ENCODE measurements around the gene PPM1D. TPM values are rescaled to one million over a fixed set of nuclear protein-coding genes. Genes with fewer than 3 reads are reported as not detected.
"Not testable (repeated sequence)": the region's sequence is repeated elsewhere in the genome, so short reads cannot be mapped to it uniquely, and the experiment has no call there.

PPM1D gene
- total RNA-seq, 4 donors from 2014 or later: 14.9 to 25.9 (median 15.6) TPM

DNA sequence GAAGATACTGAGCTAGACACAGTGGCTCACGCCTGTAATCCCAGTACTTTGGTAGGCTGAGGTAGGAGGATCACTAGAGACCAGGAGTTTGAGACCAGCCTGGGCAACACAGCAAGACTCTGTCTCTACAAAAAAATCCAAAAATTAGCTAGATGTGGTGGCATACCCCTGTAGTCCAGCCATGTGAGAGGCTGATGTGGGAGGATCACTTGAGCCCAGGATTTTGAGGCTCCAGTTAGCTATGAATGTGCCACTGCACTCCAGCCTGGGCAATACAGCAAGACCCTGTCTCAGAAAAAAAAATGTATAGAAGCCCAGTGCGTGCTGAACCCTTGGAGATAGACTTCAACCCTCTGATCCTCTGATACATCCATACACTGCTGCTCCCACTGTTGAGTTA is 7.2 kb upstream of the PPM1D start:
- TF ChIP-seq, protein P1, sequence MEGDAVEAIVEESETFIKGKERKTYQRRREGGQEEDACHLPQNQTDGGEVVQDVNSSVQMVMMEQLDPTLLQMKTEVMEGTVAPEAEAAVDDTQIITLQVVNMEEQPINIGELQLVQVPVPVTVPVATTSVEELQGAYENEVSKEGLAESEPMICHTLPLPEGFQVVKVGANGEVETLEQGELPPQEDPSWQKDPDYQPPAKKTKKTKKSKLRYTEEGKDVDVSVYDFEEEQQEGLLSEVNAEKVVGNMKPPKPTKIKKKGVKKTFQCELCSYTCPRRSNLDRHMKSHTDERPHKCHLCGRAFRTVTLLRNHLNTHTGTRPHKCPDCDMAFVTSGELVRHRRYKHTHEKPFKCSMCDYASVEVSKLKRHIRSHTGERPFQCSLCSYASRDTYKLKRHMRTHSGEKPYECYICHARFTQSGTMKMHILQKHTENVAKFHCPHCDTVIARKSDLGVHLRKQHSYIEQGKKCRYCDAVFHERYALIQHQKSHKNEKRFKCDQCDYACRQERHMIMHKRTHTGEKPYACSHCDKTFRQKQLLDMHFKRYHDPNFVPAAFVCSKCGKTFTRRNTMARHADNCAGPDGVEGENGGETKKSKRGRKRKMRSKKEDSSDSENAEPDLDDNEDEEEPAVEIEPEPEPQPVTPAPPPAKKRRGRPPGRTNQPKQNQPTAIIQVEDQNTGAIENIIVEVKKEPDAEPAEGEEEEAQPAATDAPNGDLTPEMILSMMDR (IDR thresholded peaks at IDR 0.05): no peak
- TF ChIP-seq POLR2A (IDR thresholded peaks at IDR 0.05) (no peak), EP300 (IDR thresholded peaks at IDR 0.05) (no peak)
- H3K27ac ChIP-seq: no peak overlapping the region
- WGBS, 2 donors: 90 to 99% methylated on average over 2 of the region's 2 CpGs
- H3K9me3 ChIP-seq: no peaks in the 10 kb centered on the region
- DNase-seq (ENCODE audit: low spot score in 2 of 2): no peak
- H3K4me3 ChIP-seq: no peak overlapping the region
- no peaks in the 10 kb centered on the region for H3K4me1 ChIP-seq
- H3K27me3 ChIP-seq: no peaks in the 10 kb centered on the region
- H3K36me3 ChIP-seq: no peaks in the 10 kb centered on the region

DNA sequence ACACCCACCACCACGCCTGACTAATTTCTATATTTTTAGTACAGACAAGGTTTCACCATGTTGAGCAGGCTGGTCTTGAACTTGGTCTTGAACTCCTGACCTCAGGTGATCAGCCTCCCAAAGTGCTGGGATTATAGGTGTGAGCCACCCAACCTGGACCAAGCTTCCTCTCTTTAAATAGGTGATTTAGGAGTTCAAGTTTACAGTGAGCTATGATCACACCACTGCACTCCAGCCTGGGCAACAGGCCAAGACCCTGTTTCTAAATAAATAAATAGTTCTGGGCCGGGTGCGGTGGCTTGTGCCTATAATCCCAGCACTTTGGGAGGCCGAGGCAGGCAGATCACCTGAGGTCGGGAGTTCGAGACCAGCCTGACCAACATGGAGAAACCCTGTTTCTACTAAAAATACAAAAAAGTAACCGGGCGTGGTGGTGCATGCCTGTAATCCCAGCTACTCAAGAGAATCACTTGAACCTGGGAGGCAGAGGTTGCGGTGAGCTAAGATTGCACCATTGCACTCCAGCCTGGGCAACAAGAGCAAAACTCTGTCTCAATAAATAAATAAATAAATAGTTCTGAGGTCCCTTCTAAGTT is 6.5 kb upstream of the PPM1D start:
- H3K9me3 ChIP-seq; H3K4me3 ChIP-seq; H3K36me3 ChIP-seq; DNase-seq (ENCODE audit: low spot score in 2 of 2); H3K4me1 ChIP-seq; H3K27me3 ChIP-seq; H3K27ac ChIP-seq: not testable (repeated sequence)
- WGBS, 2 donors: 77 to 84% methylated on average over 9 of the region's 9 CpGs

DNA sequence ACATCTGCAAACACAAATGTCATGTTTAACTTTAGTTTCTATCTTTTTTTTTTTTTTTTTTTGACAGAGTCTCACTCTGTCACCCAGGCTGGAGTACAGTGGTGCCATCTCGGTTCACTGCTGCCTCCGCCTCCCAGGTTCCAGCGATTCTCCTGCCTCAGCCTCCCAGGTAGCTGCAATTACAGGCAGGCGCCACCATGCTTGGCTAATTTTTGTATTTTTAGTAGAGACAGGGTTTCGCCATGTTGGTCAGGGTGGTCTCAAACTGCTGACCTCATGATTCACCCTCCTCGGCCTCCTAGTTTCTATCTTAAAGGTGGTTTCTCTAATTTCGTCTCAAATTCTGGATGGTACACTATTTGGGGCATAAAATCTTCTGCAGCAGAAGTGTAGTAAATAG is 5.8 kb upstream of the PPM1D start:
- WGBS, 2 donors: 91 to 95% methylated on average over 7 of the region's 7 CpGs
- DNase-seq (ENCODE audit: low spot score in 2 of 2): not testable (repeated sequence)

DNA sequence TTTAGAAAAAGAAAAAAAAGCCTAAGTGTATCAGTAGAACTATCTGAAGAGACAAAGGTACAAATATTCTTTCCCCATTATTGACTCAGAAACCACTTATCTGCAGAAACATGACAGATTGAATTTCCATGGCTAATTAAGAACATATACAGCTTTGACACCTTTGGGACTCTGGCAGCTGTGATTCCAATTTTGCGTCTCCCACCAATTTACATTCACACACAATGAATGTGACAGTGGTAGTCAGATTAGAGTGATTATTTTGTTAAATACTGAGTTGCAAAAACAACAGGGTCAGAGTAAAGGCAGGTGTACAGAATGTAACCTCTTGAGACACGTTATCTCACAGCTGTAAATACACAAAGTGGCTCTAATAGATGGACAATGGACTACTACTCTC is 5.3 kb upstream of the PPM1D start:
- H3K36me3 ChIP-seq: no peaks in the 10 kb centered on the region
- WGBS, 2 donors: 94 to 95% methylated on average over 2 of the region's 2 CpGs
- DNase-seq (ENCODE audit: low spot score in 2 of 2): no peak
- no peak overlapping the region for H3K27ac ChIP-seq
- peaks cover 0 to 13% (median 3%) of the 10 kb centered on the region in 4 donors for H3K4me1 ChIP-seq
- H3K4me3 ChIP-seq: no peak overlapping the region
- H3K9me3 ChIP-seq: no peaks in the 10 kb centered on the region
- no peaks in the 10 kb centered on the region for H3K27me3 ChIP-seq
- TF ChIP-seq POLR2A (IDR thresholded peaks at IDR 0.05): no peak
- TF ChIP-seq, protein P1 (IDR thresholded peaks at IDR 0.05): no peak
- TF ChIP-seq EP300 (IDR thresholded peaks at IDR 0.05): no peak

More for the DNA sequence above, 5.8 kb upstream of the PPM1D start:
- H3K4me3 ChIP-seq, H3K27ac ChIP-seq, H3K36me3 ChIP-seq, H3K9me3 ChIP-seq, H3K27me3 ChIP-seq: not testable (repeated sequence)
- peaks cover 0 to 12% (median 3%) of the 10 kb centered on the region in 4 donors for H3K4me1 ChIP-seq

DNA sequence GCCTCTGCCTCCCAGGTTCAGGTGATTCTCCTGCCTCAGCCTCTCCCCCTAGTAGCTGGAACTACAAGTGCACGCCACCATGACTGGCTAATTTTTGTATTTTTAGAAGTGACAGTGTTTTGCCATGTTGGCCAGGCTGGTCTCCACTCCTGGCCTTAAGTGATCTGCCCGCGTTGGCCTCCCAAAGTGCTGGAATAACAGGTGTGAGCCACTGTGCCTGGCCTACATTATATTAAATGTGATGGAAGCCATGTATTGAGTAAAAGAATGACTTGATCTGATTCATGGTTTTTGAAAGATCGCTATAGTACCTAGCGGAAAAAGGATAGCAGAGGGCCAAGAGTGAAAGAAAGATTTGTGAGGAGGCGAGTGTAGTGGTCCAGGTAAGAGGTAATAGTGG is 2.7 kb upstream of the PPM1D start:
- H3K36me3 ChIP-seq: no peaks in the 10 kb centered on the region
- no peaks in the 10 kb centered on the region for H3K9me3 ChIP-seq
- H3K27ac ChIP-seq: peak overlapping the region in 1 of 4 donors; percentile 99
- H3K4me3 ChIP-seq: no peak overlapping the region
- peaks cover 0 to 13% (median 4%) of the 10 kb centered on the region in 4 donors for H3K4me1 ChIP-seq
- DNase-seq (ENCODE audit: low spot score in 2 of 2): no peak
- no peak for TF ChIP-seq POLR2A (IDR thresholded peaks at IDR 0.05)
- TF ChIP-seq, protein P1 (IDR thresholded peaks at IDR 0.05): no peak
- TF ChIP-seq EP300 (IDR thresholded peaks at IDR 0.05): no peak
- H3K27me3 ChIP-seq: no peaks in the 10 kb centered on the region
- WGBS, 2 donors: 98 to 99% methylated on average over 6 of the region's 6 CpGs

DNA sequence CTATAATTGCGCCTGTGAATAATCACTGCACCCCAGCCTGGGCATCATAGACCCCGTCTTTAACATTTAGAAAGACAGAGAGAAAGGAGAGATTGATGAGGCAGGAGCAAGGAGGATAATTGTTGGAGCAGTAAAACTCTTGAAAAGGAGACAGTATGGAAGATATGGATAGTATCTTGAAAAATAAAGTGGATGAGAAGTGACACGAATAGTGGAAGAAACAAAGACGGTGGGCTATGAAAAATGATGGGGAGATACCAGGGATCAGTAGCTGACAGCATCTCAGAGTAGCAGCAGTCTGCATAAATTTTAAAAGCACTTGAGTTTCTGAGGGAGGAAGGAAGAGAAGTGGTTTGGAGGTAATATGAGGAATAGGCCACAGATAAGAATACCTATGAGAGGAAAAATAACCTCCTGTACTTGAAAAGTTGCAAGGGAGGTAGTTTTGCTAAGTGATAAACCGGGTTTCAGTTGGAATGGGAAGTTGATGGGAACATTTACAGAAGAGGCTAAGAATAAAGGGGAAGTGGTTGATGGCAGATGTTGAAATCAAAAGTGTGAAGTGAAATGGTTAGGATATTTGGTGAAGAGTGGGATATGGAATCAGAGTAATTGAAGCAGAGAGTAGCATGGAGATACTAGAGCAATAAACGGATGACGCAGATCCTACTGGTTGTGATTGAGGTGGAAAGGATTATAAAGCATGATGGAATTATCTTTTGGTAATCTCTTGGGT is 1.8 kb upstream of the PPM1D start:
- Histone ChIP-seq H3K4me1 (peaks cover 0 to 20% (median 10%) of the 10 kb centered on the region in 4 donors), H3K27me3 (no peaks in the 10 kb centered on the region), H3K36me3 (no peaks in the 10 kb centered on the region), H3K27ac (peak overlapping the region; percentile 97 to 99 (median 99)), H3K9me3 (no peaks in the 10 kb centered on the region), H3K4me3 (no peak overlapping the region)
- TF ChIP-seq POLR2A (IDR thresholded peaks at IDR 0.05) (no peak), EP300 (IDR thresholded peaks at IDR 0.05) (peak in 1 of 2 donors; percentile 53)
- 87 to 89% methylated on average over 7 of the region's 7 CpGs for WGBS, 2 donors
- DNase-seq (ENCODE audit: low spot score in 2 of 2): no peak
